Measurements from ENCODE around the gene MTMR8.
"Not testable (repeated sequence)": the region's sequence is repeated elsewhere in the genome, so short reads cannot be mapped to it uniquely, and the experiment has no call there.

The MTMR8 gene

DNA sequence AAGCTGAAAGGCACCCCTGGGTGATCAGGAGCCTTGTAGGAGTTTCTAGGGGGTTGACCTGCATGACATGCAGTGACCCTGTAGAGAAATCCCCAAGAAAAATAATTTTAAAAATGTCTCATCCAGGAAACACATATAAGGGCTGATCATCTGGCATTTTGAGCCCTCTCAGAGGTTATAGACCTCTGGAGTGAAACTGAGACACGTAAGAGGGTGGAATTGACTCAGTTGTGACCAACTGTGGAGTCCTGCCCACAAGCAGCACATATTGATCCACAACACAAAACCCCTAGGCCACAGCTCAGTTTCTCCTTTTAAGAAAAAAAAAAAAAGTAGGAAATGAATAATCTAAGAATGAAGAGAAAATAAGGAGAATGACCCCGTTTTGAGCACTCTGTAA is 32.5 kb upstream of the MTMR8 start:
- TF ChIP-seq, protein P1, sequence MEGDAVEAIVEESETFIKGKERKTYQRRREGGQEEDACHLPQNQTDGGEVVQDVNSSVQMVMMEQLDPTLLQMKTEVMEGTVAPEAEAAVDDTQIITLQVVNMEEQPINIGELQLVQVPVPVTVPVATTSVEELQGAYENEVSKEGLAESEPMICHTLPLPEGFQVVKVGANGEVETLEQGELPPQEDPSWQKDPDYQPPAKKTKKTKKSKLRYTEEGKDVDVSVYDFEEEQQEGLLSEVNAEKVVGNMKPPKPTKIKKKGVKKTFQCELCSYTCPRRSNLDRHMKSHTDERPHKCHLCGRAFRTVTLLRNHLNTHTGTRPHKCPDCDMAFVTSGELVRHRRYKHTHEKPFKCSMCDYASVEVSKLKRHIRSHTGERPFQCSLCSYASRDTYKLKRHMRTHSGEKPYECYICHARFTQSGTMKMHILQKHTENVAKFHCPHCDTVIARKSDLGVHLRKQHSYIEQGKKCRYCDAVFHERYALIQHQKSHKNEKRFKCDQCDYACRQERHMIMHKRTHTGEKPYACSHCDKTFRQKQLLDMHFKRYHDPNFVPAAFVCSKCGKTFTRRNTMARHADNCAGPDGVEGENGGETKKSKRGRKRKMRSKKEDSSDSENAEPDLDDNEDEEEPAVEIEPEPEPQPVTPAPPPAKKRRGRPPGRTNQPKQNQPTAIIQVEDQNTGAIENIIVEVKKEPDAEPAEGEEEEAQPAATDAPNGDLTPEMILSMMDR (IDR thresholded peaks at IDR 0.05; ENCODE audit: insufficient read depth, low read length, poor library complexity, severe bottlenecking) = no peak
- peak; percentile 8 for DNase-seq (ENCODE audit: extremely low read depth, insufficient read length)
- Histone ChIP-seq H3K36me3 (ENCODE audit: control insufficient read depth, insufficient read depth, low read length) (no peaks in the 10 kb centered on the region), H3K27me3 (replicated peaks; ENCODE audit: control insufficient read depth, insufficient read depth, low read length) (no peaks in the 10 kb centered on the region), H3K4me3 (replicated peaks; ENCODE audit: low read depth, low read length) (no peak overlapping the region)

DNA sequence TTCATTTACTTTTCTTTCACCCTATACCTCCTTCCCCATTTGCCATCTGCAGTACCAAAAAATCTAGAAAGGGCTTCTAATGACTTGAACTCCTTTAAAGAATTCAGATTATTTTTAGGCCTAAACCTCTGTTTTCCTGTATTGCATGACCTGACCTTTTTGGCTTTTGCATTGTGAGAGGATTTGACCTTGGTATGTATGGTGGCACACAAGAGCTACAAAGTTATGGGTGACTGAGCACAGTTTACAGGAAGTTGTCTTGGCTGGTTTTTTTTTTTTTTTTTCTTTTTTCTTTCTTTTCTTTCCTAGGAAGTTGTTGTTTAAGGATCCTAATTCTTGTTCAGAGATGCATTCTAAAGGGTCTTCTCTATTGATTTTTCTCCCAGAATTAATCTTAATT is 32.0 kb upstream of the MTMR8 start:
- no peak overlapping the region for H3K4me3 ChIP-seq (replicated peaks; ENCODE audit: low read depth, low read length)
- DNase-seq (ENCODE audit: extremely low read depth, insufficient read length) = no peak
- H3K36me3 ChIP-seq (ENCODE audit: control insufficient read depth, insufficient read depth, low read length) = no peaks in the 10 kb centered on the region
- no peaks in the 10 kb centered on the region for H3K27me3 ChIP-seq (replicated peaks; ENCODE audit: control insufficient read depth, insufficient read depth, low read length)
- TF ChIP-seq, protein P1 (IDR thresholded peaks at IDR 0.05; ENCODE audit: insufficient read depth, low read length, poor library complexity, severe bottlenecking) = no peak

DNA sequence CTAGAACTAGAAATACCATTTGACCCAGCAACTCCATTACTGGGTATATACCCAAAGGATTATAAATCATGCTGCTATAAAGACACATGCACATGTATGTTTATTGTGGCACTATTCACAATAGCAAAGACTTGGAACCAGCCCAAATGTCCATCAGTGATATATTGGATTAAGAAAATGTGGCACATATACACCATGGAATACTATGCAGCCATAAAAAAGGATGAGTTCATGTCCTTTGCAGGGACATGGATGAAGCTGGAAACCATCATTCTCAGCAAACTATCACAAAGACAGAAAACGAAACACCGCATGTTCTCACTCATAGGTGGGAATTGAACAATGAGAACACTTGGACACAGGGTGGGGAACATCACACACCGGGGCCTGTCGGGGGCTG is 14.5 kb upstream of the MTMR8 start:
- not testable (repeated sequence) for DNase-seq (ENCODE audit: extremely low read depth, insufficient read length); H3K4me3 ChIP-seq (replicated peaks; ENCODE audit: low read depth, low read length); H3K27me3 ChIP-seq (replicated peaks; ENCODE audit: control insufficient read depth, insufficient read depth, low read length)

DNA sequence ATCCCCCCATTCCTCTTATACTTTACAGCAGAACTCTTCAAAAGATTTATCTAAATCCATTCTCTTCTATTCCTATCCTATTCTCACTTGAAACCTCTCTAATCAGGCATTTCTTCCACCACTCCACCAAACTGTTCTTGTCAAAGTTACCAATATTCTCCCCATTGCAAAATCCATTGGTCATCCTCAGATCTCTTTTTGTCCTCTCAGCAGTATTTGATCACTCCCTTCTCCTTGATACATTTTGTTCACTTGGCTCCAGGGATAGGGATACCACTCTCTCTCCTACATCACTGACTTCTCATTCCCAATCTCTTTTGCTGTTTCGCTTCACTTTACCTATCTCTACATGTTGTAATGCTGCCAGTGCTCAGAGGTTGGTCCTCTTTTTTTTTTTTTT is 2.8 kb upstream of the MTMR8 start:
- H3K27me3 ChIP-seq (replicated peaks; ENCODE audit: control insufficient read depth, insufficient read depth, low read length) = no peaks in the 10 kb centered on the region
- no peaks in the 10 kb centered on the region for H3K36me3 ChIP-seq (ENCODE audit: control insufficient read depth, insufficient read depth, low read length)
- DNase-seq (ENCODE audit: extremely low read depth, insufficient read length) = no peak
- TF ChIP-seq, protein P1 (IDR thresholded peaks at IDR 0.05; ENCODE audit: insufficient read depth, low read length, poor library complexity, severe bottlenecking) = no peak
- H3K4me3 ChIP-seq (replicated peaks; ENCODE audit: low read depth, low read length) = no peak overlapping the region

More for the DNA sequence above, 14.5 kb upstream of the MTMR8 start:
- not testable (repeated sequence) for H3K36me3 ChIP-seq (ENCODE audit: control insufficient read depth, insufficient read depth, low read length)

DNA sequence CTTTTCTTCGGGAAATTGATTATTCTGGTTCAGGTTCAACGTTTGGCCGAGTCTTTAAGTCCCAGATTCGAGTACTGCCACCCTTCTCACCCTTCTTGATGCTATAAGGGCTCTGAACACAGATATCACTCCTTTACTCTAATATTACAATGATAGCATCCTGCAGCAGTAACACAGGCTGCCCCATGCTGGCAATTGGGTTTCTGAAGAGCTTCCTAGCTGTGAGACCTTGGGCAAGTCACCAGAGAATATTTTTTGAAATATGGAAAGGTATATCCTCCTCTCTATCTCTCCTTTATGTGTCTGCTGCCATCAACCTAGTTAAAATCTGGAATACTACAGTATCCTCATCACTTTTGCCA is 297 bp upstream of the MTMR8 start:
- Histone ChIP-seq H3K36me3 (ENCODE audit: control insufficient read depth, insufficient read depth, low read length) (no peaks in the 10 kb centered on the region), H3K27me3 (replicated peaks; ENCODE audit: control insufficient read depth, insufficient read depth, low read length) (no peaks in the 10 kb centered on the region), H3K4me3 (replicated peaks; ENCODE audit: low read depth, low read length) (peak overlapping the region; percentile 70; the same call in 1 of the 2 replicates)
- TF ChIP-seq, protein P1 (IDR thresholded peaks at IDR 0.05; ENCODE audit: insufficient read depth, low read length, poor library complexity, severe bottlenecking) = no peak
- DNase-seq (ENCODE audit: extremely low read depth, insufficient read length) = no peak

DNA sequence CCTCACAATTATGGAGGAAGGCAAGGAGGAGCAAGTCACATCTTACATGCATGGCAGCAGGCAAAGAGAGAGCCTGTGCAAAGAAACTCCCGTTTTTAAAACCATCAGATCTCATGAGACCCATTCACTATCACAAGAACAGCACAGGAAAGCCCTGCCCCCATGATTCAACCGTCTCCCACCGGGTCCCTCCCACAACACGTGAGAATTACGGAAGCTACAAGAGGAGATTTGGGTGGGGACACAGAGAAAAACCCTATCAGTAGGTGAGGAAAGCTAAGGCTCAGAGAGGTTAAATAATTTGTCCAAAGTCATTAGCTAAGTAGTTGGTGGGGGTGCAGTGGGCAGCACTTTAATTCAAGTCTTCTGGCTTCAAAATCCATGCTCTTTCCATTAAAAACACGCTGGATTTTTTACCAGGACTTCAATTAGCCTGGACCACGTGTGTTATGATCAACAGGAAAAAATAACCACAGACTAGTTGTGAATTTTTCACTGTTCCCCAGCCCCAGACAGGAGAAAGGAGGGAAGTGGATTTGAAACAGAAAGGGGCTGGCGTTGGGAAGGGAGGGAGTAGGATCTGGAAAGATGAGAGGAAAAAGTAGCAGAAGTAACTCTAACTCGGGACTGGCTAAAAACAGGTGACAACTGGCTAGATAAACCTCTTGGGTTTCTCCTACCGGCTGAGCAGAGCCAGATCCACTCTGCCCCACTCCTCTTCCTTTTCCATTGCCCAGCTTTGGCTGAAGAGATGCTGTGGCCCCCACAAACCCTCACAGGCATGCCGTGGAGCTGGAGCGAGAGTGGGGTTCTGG is 986 bp downstream of the MTMR8 start:
- H3K36me3 ChIP-seq (ENCODE audit: control insufficient read depth, insufficient read depth, low read length) = no peaks in the 10 kb centered on the region
- no peaks in the 10 kb centered on the region for H3K27me3 ChIP-seq (replicated peaks; ENCODE audit: control insufficient read depth, insufficient read depth, low read length)
- no peak for DNase-seq (ENCODE audit: extremely low read depth, insufficient read length)
- TF ChIP-seq, protein P1 (IDR thresholded peaks at IDR 0.05; ENCODE audit: insufficient read depth, low read length, poor library complexity, severe bottlenecking) = no peak
- peak overlapping the region; percentile 70 for H3K4me3 ChIP-seq (replicated peaks; ENCODE audit: low read depth, low read length)

All from GM06990 (cell line).